Fibroblast of lung (primary cell): ENCODE data around the gene CHST11. TPM values are rescaled to one million over a fixed set of nuclear protein-coding genes. Genes with fewer than 3 reads are reported as not detected.

ENCODE experiments used
- DNase-seq, 2 donors: peaks; one replicate each; pipeline versions ENCODE4 v3.0.0 to v3.0.0-alpha.2; 2010; ENCODE audit warnings: low read depth in 2 of 2
- H2AFZ ChIP-seq: 2 replicates; pipeline ENCODE4 v1.5.1; 2012; ENCODE audit warnings: low read length, control low read depth, inconsistent platforms
- H3K27ac ChIP-seq: 2 replicates; pipeline ENCODE4 v1.5.1; 2011; ENCODE audit warnings: low read length, control low read depth; ENCODE audit not compliant: insufficient read depth
- H3K27me3 ChIP-seq: 2 replicates; pipeline ENCODE4 v1.5.1; 2011; ENCODE audit warnings: mild to moderate bottlenecking, low read length; ENCODE audit not compliant: control insufficient read depth, insufficient read depth
- H3K36me3 ChIP-seq: 2 replicates; pipeline ENCODE4 v1.5.1; 2011; ENCODE audit warnings: low read length; ENCODE audit not compliant: control insufficient read depth, insufficient read depth
- H3K4me1 ChIP-seq: 2 replicates; pipeline ENCODE4 v1.5.1; 2011; ENCODE audit warnings: low read length; ENCODE audit not compliant: control insufficient read depth, insufficient read depth; ENCODE audit errors: extremely low read depth
- H3K4me2 ChIP-seq: 2 replicates; pipeline ENCODE4 v1.5.1; 2011; ENCODE audit warnings: low read length, control low read depth; ENCODE audit not compliant: insufficient read depth; ENCODE audit errors: extremely low read depth
- H3K4me3 ChIP-seq, 4 experiments: fragments of 200-600 bp in 1 of 4; sonication (generic) in 1 of 4; replicated peaks in 1 of 4; 2 replicates each; pipeline ENCODE4 v1.5.1; 2011 to 2016; ENCODE audit warnings: low read length in 4 of 4, low read depth in 3 of 4, mild to moderate bottlenecking in 3 of 4, control low read depth in 2 of 4, inconsistent platforms in 1 of 4, mixed read lengths in 1 of 4; ENCODE audit not compliant: insufficient read depth in 1 of 4; ENCODE audit errors: control extremely low read depth in 1 of 4
- H3K79me2 ChIP-seq: 2 replicates; pipeline ENCODE4 v1.5.1; 2012; ENCODE audit warnings: mild to moderate bottlenecking, low read length, inconsistent platforms; ENCODE audit not compliant: control insufficient read depth, insufficient read depth
- H3K9ac ChIP-seq: 2 replicates; pipeline ENCODE4 v1.5.1; 2011; ENCODE audit warnings: mild to moderate bottlenecking, low read length, control low read depth; ENCODE audit not compliant: insufficient read depth
- H3K9me3 ChIP-seq: 2 replicates; pipeline ENCODE4 v1.5.1; 2012; ENCODE audit warnings: low read depth, low read length; ENCODE audit not compliant: control insufficient read depth, insufficient read depth
- H4K20me1 ChIP-seq: 2 replicates; pipeline ENCODE4 v1.5.1; 2011; ENCODE audit warnings: low read length; ENCODE audit not compliant: control insufficient read depth, insufficient read depth; ENCODE audit errors: extremely low read depth
- CTCF ChIP-seq, 2 donors: IDR thresholded peaks in 1 of 2; conservative IDR thresholded peaks in 1 of 2; 1 replicate in 1 of 2; 2 replicates in 1 of 2; pipeline ENCODE4 v1.5.1; 2011 to 2012; ENCODE audit warnings: low read length in 2 of 2, control low read depth in 1 of 2, inconsistent platforms in 1 of 2, low read depth in 1 of 2, mild to moderate bottlenecking in 1 of 2
- EZH2 ChIP-seq: IDR thresholded peaks from 2 replicates; pipeline ENCODE4 v1.5.1; 2012; ENCODE audit warnings: low read length, control low read depth, mild to moderate bottlenecking; ENCODE audit errors: missing control alignments
- polyA plus RNA-seq, 2 donors: library from polyadenylated mRNA; depleted of rRNA in 1 of 2; stranded (reverse) in 1 of 2; unstranded in 1 of 2; fragments of >200 nt; gene quantifications; 2 replicates each; pipeline ENCODE4 v1.2.1, GENCODE V29; 2011 to 2012; ENCODE audit warnings: missing spikeins in 1 of 2
- total RNA-seq: library from RNA; depleted of rRNA; stranded (reverse); fragments of >200 nt; gene quantifications from 2 replicates; pipeline ENCODE4 v1.2.1, GENCODE V29; 2014

CHST11 gene
- total and polyA plus RNA-seq, 2 donors (not counting 1 experiment from before 2014, with no cell fraction given), result 3.5 to 9.1 TPM

- no peaks in the 10 kb centered on the region for H3K36me3 ChIP-seq
- no peaks in the 10 kb centered on the region for H3K79me2 ChIP-seq
- H3K27me3 ChIP-seq, result no peaks in the 10 kb centered on the region
- H3K27ac ChIP-seq, result no peak overlapping the region
- H3K4me1 ChIP-seq, result no peaks in the 10 kb centered on the region
- no peaks in the 10 kb centered on the region for H3K9me3 ChIP-seq
- no peak overlapping the region for H2AFZ ChIP-seq
- H3K9ac ChIP-seq, result no peak overlapping the region
- H3K4me3 ChIP-seq, result no peak overlapping the region
- TF ChIP-seq CTCF (conservative IDR thresholded peaks at IDR 0.05 in 1 of 2, IDR thresholded peaks at IDR 0.05 in 1 of 2; ENCODE audit: low read depth in 1 of 2, low read length in 2 of 2) (no peak), EZH2 (no peak)
- H4K20me1 ChIP-seq, result no peaks in the 10 kb centered on the region
- no peak for DNase-seq
- H3K4me2 ChIP-seq, result no peak overlapping the region
Measured at GRCh38 chr12:104515899-104516298, 59.2 kb downstream of the CHST11 start.

- H3K4me3 ChIP-seq, result no peak overlapping the region
- no peak overlapping the region for H3K4me2 ChIP-seq
- H3K79me2 ChIP-seq, result no peaks in the 10 kb centered on the region
- DNase-seq, result no peak
- H3K36me3 ChIP-seq, result no peaks in the 10 kb centered on the region
- no peaks in the 10 kb centered on the region for H3K4me1 ChIP-seq
- TF ChIP-seq EZH2 (no peak), CTCF (conservative IDR thresholded peaks at IDR 0.05 in 1 of 2, IDR thresholded peaks at IDR 0.05 in 1 of 2; ENCODE audit: low read depth in 1 of 2, low read length in 2 of 2) (no peak)
- H3K27me3 ChIP-seq, result no peaks in the 10 kb centered on the region
- no peak overlapping the region for H3K9ac ChIP-seq
- H2AFZ ChIP-seq, result no peak overlapping the region
- no peaks in the 10 kb centered on the region for H3K9me3 ChIP-seq
- H4K20me1 ChIP-seq, result no peaks in the 10 kb centered on the region
- H3K27ac ChIP-seq, result no peak overlapping the region
Measured at GRCh38 chr12:104516821-104517220, 60.1 kb downstream of the CHST11 start.

DNA sequence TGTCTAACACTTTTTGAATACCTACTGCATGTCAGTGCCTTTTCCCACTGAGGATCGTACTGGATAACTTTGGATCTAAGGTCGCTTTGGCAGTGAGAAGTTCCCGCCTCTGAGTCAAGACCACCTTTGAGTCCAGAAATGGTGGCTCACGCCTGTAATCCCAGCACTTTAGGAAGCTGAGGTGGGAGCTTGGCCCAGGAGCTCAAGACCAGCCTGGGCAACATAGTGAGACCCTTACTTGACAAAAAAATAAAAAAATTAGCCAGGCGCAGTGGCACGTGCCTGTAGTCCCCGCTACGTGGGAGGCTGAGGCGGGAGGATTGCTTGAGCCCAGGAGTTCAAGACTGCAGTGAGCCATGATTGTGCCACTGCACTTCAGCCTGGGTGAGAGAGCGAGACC, 61.1 kb downstream of the CHST11 start:
- Histone ChIP-seq H3K27ac (no peak overlapping the region), H3K9ac (no peak overlapping the region), H3K4me1 (no peaks in the 10 kb centered on the region), H4K20me1 (no peaks in the 10 kb centered on the region), H3K27me3 (no peaks in the 10 kb centered on the region), H3K36me3 (no peaks in the 10 kb centered on the region), H3K9me3 (no peaks in the 10 kb centered on the region), H3K79me2 (no peaks in the 10 kb centered on the region), H2AFZ (no peak overlapping the region), H3K4me3 (no peak overlapping the region), H3K4me2 (no peak overlapping the region)
- TF ChIP-seq CTCF (conservative IDR thresholded peaks at IDR 0.05 in 1 of 2, IDR thresholded peaks at IDR 0.05 in 1 of 2; ENCODE audit: low read depth in 1 of 2, low read length in 2 of 2) (no peak), EZH2 (no peak)
- no peak for DNase-seq
